ENCODE data around the gene SKIL.

SKIL gene

GRCh38 chr3:170397685-170398084, 40.2 kb downstream of the SKIL start:
- DNase-seq (ENCODE audit: low read depth), result no peak

- DNase-seq (ENCODE audit: low read depth), result no peak
Measured at GRCh38 chr3:170405101-170405500, 47.6 kb downstream of the SKIL start.

- DNase-seq (ENCODE audit: low read depth), result peak; percentile 36
Measured at GRCh38 chr3:170410428-170411029, 53.0 kb downstream of the SKIL start.

GRCh38 chr3:170413291-170413690, 55.8 kb downstream of the SKIL start:
- DNase-seq (ENCODE audit: low read depth), result no peak

GRCh38 chr3:170414202-170414663, 56.7 kb downstream of the SKIL start:
- DNase-seq (ENCODE audit: low read depth), result peak; percentile 93

GRCh38 chr3:170417090-170417489, 59.6 kb downstream of the SKIL start:
- DNase-seq (ENCODE audit: low read depth), result no peak

GRCh38 chr3:170418422-170419398, 61.2 kb downstream of the SKIL start, which contains the start of gene CLDN11:
Gene CLDN11, plus strand, starts transcription at chr3:170418868. Its CDS starts 199 bp downstream, at chr3:170419067.
- peak; percentile 73 for DNase-seq (ENCODE audit: low read depth)

GRCh38 chr3:170419557-170420087, 62.1 kb downstream of the SKIL start:
- peak; percentile 67 for DNase-seq (ENCODE audit: low read depth)

GRCh38 chr3:170420307-170420821, 62.8 kb downstream of the SKIL start:
- peak; percentile 74 for DNase-seq (ENCODE audit: low read depth)

GRCh38 chr3:170421111-170421641, 63.7 kb downstream of the SKIL start:
- peak; percentile 61 for DNase-seq (ENCODE audit: low read depth)

GRCh38 chr3:170421758-170422157, 64.2 kb downstream of the SKIL start:
- DNase-seq (ENCODE audit: low read depth), result no peak

- peak; percentile 42 for DNase-seq (ENCODE audit: low read depth)
Measured at GRCh38 chr3:170423001-170423615, 65.6 kb downstream of the SKIL start.

GRCh38 chr3:170424879-170425278, 67.4 kb downstream of the SKIL start:
- peak; percentile 69 for DNase-seq (ENCODE audit: low read depth)

GRCh38 chr3:170425491-170426239, 68.2 kb downstream of the SKIL start:
- no peak for DNase-seq (ENCODE audit: low read depth)

GRCh38 chr3:170426240-170426797, 68.8 kb downstream of the SKIL start:
- peak; percentile 83 for DNase-seq (ENCODE audit: low read depth)

- no peak for DNase-seq (ENCODE audit: low read depth)
Measured at GRCh38 chr3:170428095-170428494, 70.6 kb downstream of the SKIL start.

- peak; percentile 89 for DNase-seq (ENCODE audit: low read depth)
Measured at GRCh38 chr3:170429050-170429449, 71.5 kb downstream of the SKIL start.

- no peak for DNase-seq (ENCODE audit: low read depth)
Measured at GRCh38 chr3:170431054-170431453, 73.5 kb downstream of the SKIL start.

GRCh38 chr3:170432416-170432815, 74.9 kb downstream of the SKIL start:
- no peak for DNase-seq (ENCODE audit: low read depth)

- no peak for DNase-seq (ENCODE audit: low read depth)
Measured at GRCh38 chr3:170436697-170437096, 79.2 kb downstream of the SKIL start.

- DNase-seq (ENCODE audit: low read depth), result no peak
Measured at GRCh38 chr3:170437176-170437575, 79.7 kb downstream of the SKIL start.

Data from iris pigment epithelial cell (primary cell).